ENCODE results near the gene DYNLL2. TPM values are rescaled to one million over a fixed set of nuclear protein-coding genes. Genes with fewer than 3 reads are reported as not detected.
A peak's percentile ranks its signal among the peaks of the same experiment; 100 is the strongest.

DYNLL2 gene
- total RNA-seq, 1 experiment from 2014 or later, result 38.7 TPM

DNA sequence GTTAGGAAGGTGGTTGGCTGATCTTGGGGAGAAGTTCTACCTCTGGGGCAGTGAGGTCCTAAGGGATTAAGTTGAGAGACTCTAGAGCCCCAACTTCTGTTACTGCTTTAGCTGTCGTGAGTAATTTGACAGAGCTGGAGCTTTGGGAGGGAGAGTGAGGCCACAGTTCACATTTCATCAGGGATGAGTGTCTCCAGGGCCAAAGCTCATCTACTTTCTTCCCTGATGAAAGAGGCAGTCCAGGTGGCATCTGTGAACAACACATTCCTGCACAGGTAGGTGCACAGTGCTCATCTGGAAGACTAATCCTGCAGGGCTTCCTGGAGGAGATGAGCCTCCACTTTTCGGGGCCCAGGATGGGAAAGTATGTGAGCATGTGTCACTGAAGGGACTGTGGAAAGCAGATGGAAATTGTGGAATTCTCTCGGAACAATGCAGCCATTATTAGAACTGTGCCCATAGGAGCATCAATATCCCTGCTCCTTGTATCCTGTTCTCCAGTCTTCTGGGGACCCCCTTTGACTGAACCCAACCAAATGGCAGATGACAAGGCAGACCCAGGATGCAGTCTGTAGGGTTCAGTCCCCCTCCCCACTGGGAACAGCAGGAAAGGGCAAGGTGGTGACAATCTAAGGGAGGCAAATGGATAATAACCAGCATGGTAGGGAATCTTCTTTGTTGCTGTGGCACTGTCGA lies 9.0 kb downstream of the DYNLL2 start:
- no peak for DNase-seq
- no CpG with 5 or more reads among the region's 4 CpGs for WGBS (ENCODE audit: extremely low coverage, insufficient read length, low lambda C conversion rate)
- no peak overlapping the region for H3K27ac ChIP-seq (ENCODE audit: insufficient read length, low read depth, low read length)
- H4K91ac ChIP-seq (ENCODE audit: insufficient read length, low read depth, low read length), result no peak overlapping the region
- peaks cover 9% of the 10 kb centered on the region for H3K79me1 ChIP-seq (ENCODE audit: insufficient read depth, low read depth, low read length, poor library complexity, severe bottlenecking)
- H3K23ac ChIP-seq (ENCODE audit: insufficient read length, low read depth, low read length), result no peak overlapping the region
- no peak overlapping the region for H2BK5ac ChIP-seq (ENCODE audit: insufficient read length, low read length)
- Mint-ChIP-seq H3K27me3 (ENCODE audit: low read depth) (no peaks in the 10 kb centered on the region), H3K36me3 (ENCODE audit: insufficient read depth in 1 of 3, low read depth in 3 of 3) (peaks cover 47 to 70% (median 65%) of the 10 kb centered on the region in 3 experiments; a peak in 6 of 7 replicates), H3K4me3 (no peak overlapping the region), H3K4me1 (peaks cover 6 to 9% of the 10 kb centered on the region in 2 experiments; a peak in 2 of 4 replicates), H3K9me3 (no peaks in the 10 kb centered on the region), H3K27ac (peak overlapping the region in 2 of 3 experiments; percentile 21 to 59; a peak in 3 of 7 replicates)
- no peaks in the 10 kb centered on the region for H3K27me3 ChIP-seq (ENCODE audit: insufficient read depth, low read length)
- no peak overlapping the region for H2BK12ac ChIP-seq (ENCODE audit: insufficient read length, low read depth, low read length)
- H4K20me1 ChIP-seq (ENCODE audit: control insufficient read depth, insufficient read depth, insufficient read length), result no peaks in the 10 kb centered on the region
- no peak overlapping the region for H3K9ac ChIP-seq (ENCODE audit: extremely low read depth, insufficient read length, low read length)
- no peak overlapping the region for H3K4me2 ChIP-seq (ENCODE audit: insufficient read depth, insufficient read length, low read length)
- no peak overlapping the region for H3K4ac ChIP-seq (ENCODE audit: low read depth, low read length)
- H2BK20ac ChIP-seq (ENCODE audit: low read depth, low read length, poor library complexity, severe bottlenecking), result no peak overlapping the region
- no peak overlapping the region for H2AK5ac ChIP-seq (ENCODE audit: insufficient read length, low read length)
- no peak overlapping the region for H2BK120ac ChIP-seq (ENCODE audit: low read depth, low read length, poor library complexity, severe bottlenecking)
- no peak overlapping the region for H2AFZ ChIP-seq (ENCODE audit: low read length)
- H3K56ac ChIP-seq (ENCODE audit: insufficient read length, low read depth, low read length), result no peak overlapping the region
- no peak overlapping the region for H3K18ac ChIP-seq (ENCODE audit: insufficient read length, low read depth, low read length)
- no peak overlapping the region for H3T11ph ChIP-seq (ENCODE audit: low read length)
- H3K14ac ChIP-seq (ENCODE audit: insufficient read depth, low read length), result no peak overlapping the region
- TF ChIP-seq, protein P1, sequence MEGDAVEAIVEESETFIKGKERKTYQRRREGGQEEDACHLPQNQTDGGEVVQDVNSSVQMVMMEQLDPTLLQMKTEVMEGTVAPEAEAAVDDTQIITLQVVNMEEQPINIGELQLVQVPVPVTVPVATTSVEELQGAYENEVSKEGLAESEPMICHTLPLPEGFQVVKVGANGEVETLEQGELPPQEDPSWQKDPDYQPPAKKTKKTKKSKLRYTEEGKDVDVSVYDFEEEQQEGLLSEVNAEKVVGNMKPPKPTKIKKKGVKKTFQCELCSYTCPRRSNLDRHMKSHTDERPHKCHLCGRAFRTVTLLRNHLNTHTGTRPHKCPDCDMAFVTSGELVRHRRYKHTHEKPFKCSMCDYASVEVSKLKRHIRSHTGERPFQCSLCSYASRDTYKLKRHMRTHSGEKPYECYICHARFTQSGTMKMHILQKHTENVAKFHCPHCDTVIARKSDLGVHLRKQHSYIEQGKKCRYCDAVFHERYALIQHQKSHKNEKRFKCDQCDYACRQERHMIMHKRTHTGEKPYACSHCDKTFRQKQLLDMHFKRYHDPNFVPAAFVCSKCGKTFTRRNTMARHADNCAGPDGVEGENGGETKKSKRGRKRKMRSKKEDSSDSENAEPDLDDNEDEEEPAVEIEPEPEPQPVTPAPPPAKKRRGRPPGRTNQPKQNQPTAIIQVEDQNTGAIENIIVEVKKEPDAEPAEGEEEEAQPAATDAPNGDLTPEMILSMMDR (conservative IDR thresholded peaks at IDR 0.05), result no peak
- H3K23me2 ChIP-seq (ENCODE audit: insufficient read length, low read depth, low read length, poor library complexity, severe bottlenecking), result no peaks in the 10 kb centered on the region
- H4K8ac ChIP-seq (replicated peaks; ENCODE audit: insufficient read length, low read depth, low read length), result no peak overlapping the region
- no peak overlapping the region for H4K5ac ChIP-seq (ENCODE audit: insufficient read length, low read depth, low read length)
- H3K79me2 ChIP-seq (ENCODE audit: insufficient read depth, low read length), result peaks cover 11% of the 10 kb centered on the region; the same call in 1 of the 2 replicates
- H3K9me3 ChIP-seq (ENCODE audit: control insufficient read depth, low read depth, low read length), result no peaks in the 10 kb centered on the region
- H3K4me1 ChIP-seq (ENCODE audit: insufficient read depth, low read length), result no peaks in the 10 kb centered on the region
- no peak overlapping the region for H2BK15ac ChIP-seq (ENCODE audit: low read depth, low read length)

All from H9 (cell line).